ENCODE results near the gene CCR9. TPM values are rescaled to one million over a fixed set of nuclear protein-coding genes. Genes with fewer than 3 reads are reported as not detected.

CCR9 gene
- total RNA-seq, 1 experiment from 2014 or later, result not detected

- TF ChIP-seq MAX (IDR thresholded peaks at IDR 0.05) (no peak), YY1 (IDR thresholded peaks at IDR 0.05; ENCODE audit: extremely low read depth, insufficient replicate concordance, low read depth, low read length) (no peak), POLR2AphosphoS5 (IDR thresholded peaks at IDR 0.05; ENCODE audit: low read depth, low read length) (no peak)
- TF ChIP-seq, protein P1, sequence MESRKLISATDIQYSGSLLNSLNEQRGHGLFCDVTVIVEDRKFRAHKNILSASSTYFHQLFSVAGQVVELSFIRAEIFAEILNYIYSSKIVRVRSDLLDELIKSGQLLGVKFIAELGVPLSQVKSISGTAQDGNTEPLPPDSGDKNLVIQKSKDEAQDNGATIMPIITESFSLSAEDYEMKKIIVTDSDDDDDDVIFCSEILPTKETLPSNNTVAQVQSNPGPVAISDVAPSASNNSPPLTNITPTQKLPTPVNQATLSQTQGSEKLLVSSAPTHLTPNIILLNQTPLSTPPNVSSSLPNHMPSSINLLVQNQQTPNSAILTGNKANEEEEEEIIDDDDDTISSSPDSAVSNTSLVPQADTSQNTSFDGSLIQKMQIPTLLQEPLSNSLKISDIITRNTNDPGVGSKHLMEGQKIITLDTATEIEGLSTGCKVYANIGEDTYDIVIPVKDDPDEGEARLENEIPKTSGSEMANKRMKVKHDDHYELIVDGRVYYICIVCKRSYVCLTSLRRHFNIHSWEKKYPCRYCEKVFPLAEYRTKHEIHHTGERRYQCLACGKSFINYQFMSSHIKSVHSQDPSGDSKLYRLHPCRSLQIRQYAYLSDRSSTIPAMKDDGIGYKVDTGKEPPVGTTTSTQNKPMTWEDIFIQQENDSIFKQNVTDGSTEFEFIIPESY (IDR thresholded peaks at IDR 0.05; ENCODE audit: extremely low read depth, insufficient replicate concordance, low read length), result no peak
Observed at GRCh38 chr3:45896956-45897355, 10.6 kb downstream of the CCR9 start (continued).

DNA sequence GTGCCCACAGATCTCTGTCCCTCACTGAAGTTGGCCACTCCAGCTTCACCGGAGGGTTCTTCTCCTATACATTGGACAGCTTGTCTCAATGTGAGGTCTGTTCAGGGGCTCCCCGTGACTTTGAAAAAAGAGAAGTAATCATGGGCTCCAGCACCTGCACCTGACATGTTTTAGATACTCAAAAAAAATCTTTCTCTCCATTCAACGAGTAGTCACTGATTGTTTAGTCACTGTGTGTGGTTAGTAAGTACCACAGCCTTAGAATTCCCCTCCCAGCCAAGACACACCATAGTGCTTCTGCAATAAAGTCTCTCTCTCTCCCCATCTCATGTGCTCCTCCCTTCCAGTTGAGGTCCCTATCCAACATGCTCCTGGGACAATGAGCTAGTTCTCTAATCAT is 18.6 kb downstream of the CCR9 start:
- H3K4me2 ChIP-seq (ENCODE audit: low read length), result no peak overlapping the region
- H3K9me3 ChIP-seq (ENCODE audit: control insufficient read depth in 1 of 2, insufficient read depth in 1 of 2, low read depth in 1 of 2, low read length in 2 of 2), result no peaks in the 10 kb centered on the region
- intact Hi-C loops (cut with micrococcal nuclease), result no loop called here
- H3K9me2 ChIP-seq (ENCODE audit: insufficient read depth), result no peaks in the 10 kb centered on the region
- TF ChIP-seq YY1 (IDR thresholded peaks at IDR 0.05; ENCODE audit: extremely low read depth, insufficient replicate concordance, low read depth, low read length) (no peak), EZH2 (IDR thresholded peaks at IDR 0.05) (no peak), ZFX (IDR thresholded peaks at IDR 0.05) (no peak), ZNF274 (IDR thresholded peaks at IDR 0.05; ENCODE audit: low read depth, low read length) (no peak), SIN3A (IDR thresholded peaks at IDR 0.05; ENCODE audit: low read depth) (no peak), CEBPB (IDR thresholded peaks at IDR 0.05; ENCODE audit: low read depth) (no peak), FOSL1 (IDR thresholded peaks at IDR 0.05; ENCODE audit: low read depth) (no peak)
- no TSS peak for BruUV-seq (replicated peaks)
- no peak overlapping the region for H3K4me3 ChIP-seq (replicated peaks in 1 of 2; ENCODE audit: low read depth in 1 of 2, low read length in 2 of 2)
- H2AFZ ChIP-seq (ENCODE audit: low read depth, low read length, poor library complexity, severe bottlenecking), result no peak overlapping the region
- no peak for ATAC-seq
- CTCF ChIA-PET, result no interaction called here
- H3K9ac ChIP-seq (ENCODE audit: low read length), result no peak overlapping the region
- RAD21 ChIA-PET (ENCODE audit: low non-redundant PET in 1 of 2, low total read pairs in 2 of 2, uncharacterized antibody in 2 of 2, unreplicated experiment in 2 of 2), result no interaction called here
- H3K79me2 ChIP-seq (ENCODE audit: insufficient read depth, low read length), result no peaks in the 10 kb centered on the region
- no peaks in the 10 kb centered on the region for H3K36me3 ChIP-seq (ENCODE audit: control insufficient read depth in 1 of 2, insufficient read depth in 2 of 2, low read length in 2 of 2)
- no peak overlapping the region for H3K27ac ChIP-seq (ENCODE audit: low read depth, low read length)
- POLR2A ChIA-PET, result no interaction called here
- no peaks in the 10 kb centered on the region for H4K20me1 ChIP-seq (ENCODE audit: insufficient read depth)
- DNase-seq (ENCODE audit: low read depth, low spot score), result no peak
- no peaks in the 10 kb centered on the region for H3K4me1 ChIP-seq (ENCODE audit: control insufficient read depth in 1 of 2, insufficient read depth in 2 of 2, low read length in 2 of 2)
- no peaks in the 10 kb centered on the region for H3K27me3 ChIP-seq (ENCODE audit: insufficient read depth, low read length)

Measured in HCT116 (cell line).